HCT116 (cell line): ENCODE measurements around the gene CFAP46. TPM values are rescaled to one million over a fixed set of nuclear protein-coding genes. Genes with fewer than 3 reads are reported as not detected.

Experiments
- ATAC-seq: fragments of 200-7000 bp; cut with Tn5 transposase; 2 replicates; pipeline ENCODE4 v1.9.1; 2020; ENCODE audit warnings: mild to moderate bottlenecking, moderate library complexity
- BruUV-seq: library from RNA; stranded (reverse); fragments of 400-500 nt; replicated peaks from 2 replicates; lab custom pipeline; 2021; lab: Mats Ljungman, UMichigan
- CTCF ChIA-PET: fragments of 300-600 bp; sonication (Branson Sonifier 250); formaldehyde crosslinking; loops from one replicate; lab custom pipeline; 2021; ENCODE audit warnings: antibody characterized with exemption; lab: Charles Lee
- POLR2A ChIA-PET: fragments of 300-600, 350-600 bp; sonication (Branson Sonifier 250); formaldehyde crosslinking; loops from one replicate; lab custom pipeline; 2021; ENCODE audit warnings: antibody characterized with exemption; lab: Charles Lee
- RAD21 ChIA-PET, 2 experiments: fragments of 300-600 bp; sonication (Branson Sonifier 250); formaldehyde crosslinking; loops; one replicate each; lab custom pipeline; 2023; ENCODE audit warnings: low total read pairs in 2 of 2; ENCODE audit not compliant: uncharacterized antibody in 2 of 2, unreplicated experiment in 2 of 2, low non-redundant PET in 1 of 2; lab: Charles Lee
- DNase-seq: peaks from one replicate; pipeline ENCODE4 v3.0.0-alpha.2; 2010; ENCODE audit warnings: low read depth, low spot score
- H2AFZ ChIP-seq: fragments of 200-600 bp; shearing (Covaris generic), sonication (generic); 2 replicates; pipeline ENCODE4 v1.6.1; 2017; ENCODE audit warnings: low read depth, mixed run types, mixed read lengths, antibody characterized with exemption, low read length; ENCODE audit not compliant: poor library complexity, severe bottlenecking
- H3K27ac ChIP-seq: 2 replicates; pipeline ENCODE4 v1.5.1; 2012; ENCODE audit warnings: low read depth, low read length
- H3K27me3 ChIP-seq: fragments of 200-600 bp; sonication (generic); 2 replicates; pipeline ENCODE4 v1.6.1; 2016; ENCODE audit warnings: mixed run types, low read length, mixed read lengths; ENCODE audit not compliant: insufficient read depth
- H3K36me3 ChIP-seq, 2 experiments: fragments of 200-500 bp in 1 of 2; fragments of 200-600 bp in 1 of 2; sonication (Bioruptor generic) in 1 of 2; sonication (generic) in 1 of 2; 2 replicates each; pipeline versions ENCODE4 v1.5.1 to v1.6.1; 2014 to 2016; ENCODE audit warnings: low read length in 2 of 2, inconsistent platforms in 1 of 2, mixed read lengths in 1 of 2, mixed run types in 1 of 2; ENCODE audit not compliant: insufficient read depth in 2 of 2, control insufficient read depth in 1 of 2
- H3K4me1 ChIP-seq, 2 experiments: fragments of 200-600 bp in 1 of 2; sonication (generic) in 1 of 2; 2 replicates each; pipeline versions ENCODE4 v1.5.1 to v1.6.1; 2012 to 2017; ENCODE audit warnings: low read length in 2 of 2, inconsistent platforms in 1 of 2, mild to moderate bottlenecking in 1 of 2, mixed read lengths in 1 of 2, mixed run types in 1 of 2, moderate library complexity in 1 of 2; ENCODE audit not compliant: insufficient read depth in 2 of 2, control insufficient read depth in 1 of 2
- H3K4me2 ChIP-seq: fragments of 200-600 bp; sonication (generic); 2 replicates; pipeline ENCODE4 v1.6.1; 2017; ENCODE audit warnings: mixed run types, low read length, mixed read lengths
- H3K4me3 ChIP-seq, 2 experiments: fragments of 200-600 bp in 1 of 2; sonication (generic) in 1 of 2; replicated peaks in 1 of 2; 2 replicates each; pipeline ENCODE4 v1.5.1; 2011 to 2016; ENCODE audit warnings: low read length in 2 of 2, control low read depth in 1 of 2, low read depth in 1 of 2, mild to moderate bottlenecking in 1 of 2, mixed read lengths in 1 of 2, mixed run types in 1 of 2
- H3K79me2 ChIP-seq: fragments of 200-600 bp; sonication (generic); 2 replicates; pipeline ENCODE4 v1.6.1; 2017; ENCODE audit warnings: mild to moderate bottlenecking, mixed run types, low read length, moderate library complexity, mixed read lengths; ENCODE audit not compliant: insufficient read depth
- H3K9ac ChIP-seq: fragments of 200-600 bp; sonication (generic); 2 replicates; pipeline ENCODE4 v1.6.1; 2016; ENCODE audit warnings: low read length, mixed read lengths
- H3K9me2 ChIP-seq: fragments of 200-600 bp; sonication (generic), shearing (Covaris generic); 2 replicates; pipeline ENCODE4 v1.6.1; 2017; ENCODE audit warnings: mixed run types, mild to moderate bottlenecking, moderate library complexity; ENCODE audit not compliant: insufficient read depth
- H3K9me3 ChIP-seq, 2 experiments: fragments of 200-500 bp in 1 of 2; fragments of 200-600 bp in 1 of 2; sonication (Bioruptor generic) in 1 of 2; sonication (generic) in 1 of 2; 2 replicates each; pipeline ENCODE4 v1.6.1; 2014 to 2017; ENCODE audit warnings: low read length in 2 of 2, mixed read lengths in 2 of 2, inconsistent platforms in 1 of 2, low read depth in 1 of 2, mild to moderate bottlenecking in 1 of 2, mixed run types in 1 of 2, moderate library complexity in 1 of 2; ENCODE audit not compliant: control insufficient read depth in 1 of 2, insufficient read depth in 1 of 2
- H4K20me1 ChIP-seq: fragments of 200-600 bp; sonication (generic), shearing (Covaris generic); 2 replicates; pipeline ENCODE4 v1.6.1; 2017; ENCODE audit warnings: mixed run types, mild to moderate bottlenecking, moderate library complexity; ENCODE audit not compliant: insufficient read depth
- CBX3 ChIP-seq: IDR thresholded peaks from 2 replicates; pipeline ENCODE4 v1.6.1; 2012; ENCODE audit warnings: low read depth
- CEBPB ChIP-seq: IDR thresholded peaks from 2 replicates; pipeline ENCODE4 v1.6.1; 2012; ENCODE audit warnings: low read depth
- EZH2 ChIP-seq: fragments of 200-600 bp; sonication (generic); IDR thresholded peaks from 2 replicates; pipeline ENCODE4 v1.6.1; 2017; ENCODE audit warnings: antibody characterized with exemption, mixed run types
- JUND ChIP-seq: IDR thresholded peaks from 2 replicates; pipeline ENCODE4 v1.6.1; 2012
- POLR2A ChIP-seq: IDR thresholded peaks from 2 replicates; pipeline ENCODE4 v1.7.0; 2011; ENCODE audit warnings: borderline replicate concordance; ENCODE audit not compliant: insufficient read depth, insufficient read length; ENCODE audit errors: extremely low read depth
- POLR2AphosphoS5 ChIP-seq: IDR thresholded peaks from 2 replicates; pipeline ENCODE4 v1.6.1; 2011; ENCODE audit warnings: mild to moderate bottlenecking, low read depth, low read length, moderate library complexity
- RAD21 ChIP-seq: IDR thresholded peaks from 2 replicates; pipeline ENCODE4 v1.6.1; 2012; ENCODE audit warnings: low read depth, mild to moderate bottlenecking
- SIN3A ChIP-seq: IDR thresholded peaks from 2 replicates; pipeline ENCODE4 v1.6.1; 2012; ENCODE audit warnings: low read depth
- SP1 ChIP-seq: IDR thresholded peaks from 2 replicates; pipeline ENCODE4 v1.6.1; 2012; ENCODE audit warnings: low read depth
- TCF7L2 ChIP-seq: IDR thresholded peaks from 2 replicates; pipeline ENCODE4 v1.7.0; 2011; ENCODE audit warnings: borderline replicate concordance, inconsistent platforms; ENCODE audit not compliant: insufficient read depth, insufficient read length; ENCODE audit errors: extremely low read depth
- intact Hi-C: fragments of 100-400 bp; cut with micrococcal nuclease; formaldehyde crosslinking; loops from 2 replicates; pipeline ENCODE4 v1.10.0; 2022
- total RNA-seq: library from RNA; stranded (reverse); gene quantifications from one replicate; pipeline ENCODE4 v1.2.1, GENCODE V29; 2021; ENCODE audit not compliant: unreplicated experiment
- TF ChIP-seq, protein P1 (sequence below), 3 experiments: fragments of 200-600 bp in 1 of 3; sonication (generic) in 1 of 3; IDR thresholded peaks in 2 of 3; conservative IDR thresholded peaks in 1 of 3; 2 replicates each; pipeline ENCODE4 v1.5.1; 2012 to 2017; ENCODE audit warnings: low read depth in 2 of 3, low read length in 2 of 3, antibody characterized with exemption in 1 of 3, borderline replicate concordance in 1 of 3, control low read depth in 1 of 3, mild to moderate bottlenecking in 1 of 3, mixed read lengths in 1 of 3, mixed run types in 1 of 3, moderate library complexity in 1 of 3; ENCODE audit not compliant: insufficient read depth in 1 of 3

CFAP46 gene
- total RNA-seq, 1 experiment from 2014 or later: 1.4 TPM

DNA sequence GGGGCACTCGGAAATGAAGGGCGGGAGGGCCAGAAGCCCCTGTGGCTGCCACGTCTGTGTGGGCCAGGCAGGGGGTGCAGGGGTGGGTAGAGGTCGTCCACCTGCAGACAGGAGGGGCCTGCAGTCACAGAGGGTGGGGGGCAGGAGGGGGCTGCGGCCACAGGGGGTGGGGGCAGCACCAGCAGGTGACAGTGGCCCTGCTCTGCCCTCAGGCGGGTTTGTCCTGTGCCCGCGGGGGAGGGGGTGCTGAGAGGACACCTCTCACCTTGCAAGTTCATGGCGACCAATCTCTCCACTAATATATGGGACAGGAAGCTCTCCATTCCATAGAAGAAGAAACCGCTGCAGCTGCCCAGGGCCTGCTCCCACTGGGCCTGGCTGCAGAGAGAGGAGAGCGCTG is 129.8 kb downstream of the CFAP46 start:
- no peak for ATAC-seq
- no peak for DNase-seq
- no peak for TF ChIP-seq SIN3A
- no peak for TF ChIP-seq RAD21
- H3K9ac ChIP-seq: no peak overlapping the region
- H3K4me2 ChIP-seq: no peak overlapping the region
- H3K27ac ChIP-seq: no peak overlapping the region
- no TSS peak for BruUV-seq
- no peaks in the 10 kb centered on the region for H3K79me2 ChIP-seq
- no peaks in the 10 kb centered on the region for H4K20me1 ChIP-seq
- H3K36me3 ChIP-seq: no peaks in the 10 kb centered on the region
- H3K4me1 ChIP-seq: no peaks in the 10 kb centered on the region
- H3K27me3 ChIP-seq: no peaks in the 10 kb centered on the region
- H3K9me2 ChIP-seq: no peaks in the 10 kb centered on the region
- H2AFZ ChIP-seq: no peak overlapping the region
- ChIA-PET CTCF (no interaction called here), RAD21 (no interaction called here), POLR2A (no interaction called here)
- no peaks in the 10 kb centered on the region for H3K9me3 ChIP-seq
- no peak overlapping the region for H3K4me3 ChIP-seq
- intact Hi-C loops: no loop called here

DNA sequence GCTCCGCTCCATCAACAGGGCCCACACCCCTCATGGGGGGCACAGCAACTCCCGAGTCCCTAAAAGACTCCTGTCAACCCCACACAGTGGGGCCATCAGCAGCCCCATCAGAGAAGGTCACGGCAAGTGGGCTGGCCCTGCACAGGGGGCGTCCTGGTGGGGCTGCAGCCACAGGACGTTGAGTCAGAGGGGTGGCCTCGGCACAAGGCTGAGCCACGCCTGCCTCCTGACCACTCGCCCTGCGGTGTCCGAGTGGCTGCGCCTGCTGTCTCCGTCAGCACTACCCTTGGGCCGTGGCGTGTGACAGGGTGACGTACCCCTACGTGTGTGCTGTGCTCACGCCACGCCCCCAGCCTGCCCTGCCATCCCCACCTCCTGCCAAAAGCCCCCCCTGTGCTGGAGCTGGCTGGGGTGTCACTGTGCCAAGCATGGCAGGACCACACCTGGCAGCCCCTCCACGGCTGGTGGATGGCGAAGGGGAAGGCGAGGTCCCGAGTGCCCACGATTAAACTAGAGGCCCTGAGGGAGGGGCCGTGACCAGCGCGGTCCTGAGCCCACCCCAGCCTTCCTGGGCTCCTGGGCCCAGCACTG is 130.4 kb downstream of the CFAP46 start:
- Histone ChIP-seq H3K27ac (no peak overlapping the region), H3K9ac (no peak overlapping the region), H2AFZ (no peak overlapping the region), H3K9me2 (no peaks in the 10 kb centered on the region), H3K9me3 (no peaks in the 10 kb centered on the region), H3K79me2 (no peaks in the 10 kb centered on the region), H3K36me3 (no peaks in the 10 kb centered on the region), H3K27me3 (no peaks in the 10 kb centered on the region), H3K4me3 (no peak overlapping the region), H3K4me1 (no peaks in the 10 kb centered on the region), H3K4me2 (no peak overlapping the region), H4K20me1 (no peaks in the 10 kb centered on the region)
- ChIA-PET CTCF (no interaction called here), POLR2A (no interaction called here), RAD21 (no interaction called here)
- no TSS peak for BruUV-seq
- intact Hi-C loops: no loop called here
- TF ChIP-seq, protein P1, sequence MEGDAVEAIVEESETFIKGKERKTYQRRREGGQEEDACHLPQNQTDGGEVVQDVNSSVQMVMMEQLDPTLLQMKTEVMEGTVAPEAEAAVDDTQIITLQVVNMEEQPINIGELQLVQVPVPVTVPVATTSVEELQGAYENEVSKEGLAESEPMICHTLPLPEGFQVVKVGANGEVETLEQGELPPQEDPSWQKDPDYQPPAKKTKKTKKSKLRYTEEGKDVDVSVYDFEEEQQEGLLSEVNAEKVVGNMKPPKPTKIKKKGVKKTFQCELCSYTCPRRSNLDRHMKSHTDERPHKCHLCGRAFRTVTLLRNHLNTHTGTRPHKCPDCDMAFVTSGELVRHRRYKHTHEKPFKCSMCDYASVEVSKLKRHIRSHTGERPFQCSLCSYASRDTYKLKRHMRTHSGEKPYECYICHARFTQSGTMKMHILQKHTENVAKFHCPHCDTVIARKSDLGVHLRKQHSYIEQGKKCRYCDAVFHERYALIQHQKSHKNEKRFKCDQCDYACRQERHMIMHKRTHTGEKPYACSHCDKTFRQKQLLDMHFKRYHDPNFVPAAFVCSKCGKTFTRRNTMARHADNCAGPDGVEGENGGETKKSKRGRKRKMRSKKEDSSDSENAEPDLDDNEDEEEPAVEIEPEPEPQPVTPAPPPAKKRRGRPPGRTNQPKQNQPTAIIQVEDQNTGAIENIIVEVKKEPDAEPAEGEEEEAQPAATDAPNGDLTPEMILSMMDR (IDR thresholded peaks at IDR 0.05 in 2 of 3, conservative IDR thresholded peaks at IDR 0.05 in 1 of 3; ENCODE audit: borderline replicate concordance in 1 of 3, insufficient read depth in 1 of 3, low read depth in 2 of 3, low read length in 2 of 3): no peak
- no peak for TF ChIP-seq TCF7L2
- TF ChIP-seq JUND: no peak
- TF ChIP-seq SP1: no peak
- no peak for TF ChIP-seq CEBPB
- no peak for TF ChIP-seq EZH2
- TF ChIP-seq POLR2AphosphoS5: no peak
- TF ChIP-seq POLR2A: no peak
- no peak for TF ChIP-seq CBX3
- DNase-seq (no peak), ATAC-seq (no peak)
